HEK293T (cell line): ENCODE results near the gene AK1.

Source experiments
- CTCF ChIA-PET: fragments of 350-600 bp; formaldehyde crosslinking; extraction: SDS; loops from one replicate; lab custom pipeline; 2021; ENCODE audit warnings: antibody characterized with exemption, inconsistent platforms; lab: Yijun Ruan, JAX
- POLR2A ChIA-PET: fragments of 350-600 bp; formaldehyde crosslinking; extraction: SDS; loops from one replicate; lab custom pipeline; 2020; ENCODE audit warnings: antibody characterized with exemption, inconsistent platforms; lab: Yijun Ruan, JAX
- DNase-seq: peaks from one replicate; pipeline ENCODE4 v3.0.0; 2012; ENCODE audit warnings: mixed read lengths; ENCODE audit errors: extremely low spot score
- ARNT ChIP-seq: fragments of 450-650 bp; IDR thresholded peaks from 2 replicates; pipeline ENCODE4 v1.6.1; 2017; ENCODE audit warnings: mild to moderate bottlenecking
- BHLHE40 ChIP-seq: fragments of 450-650 bp; IDR thresholded peaks from 2 replicates; pipeline ENCODE4 v1.6.1; 2016; ENCODE audit warnings: mild to moderate bottlenecking, moderate library complexity, borderline replicate concordance
- ELF4 ChIP-seq: fragments of 450-650 bp; IDR thresholded peaks from 2 replicates; pipeline ENCODE4 v1.6.1; 2017; ENCODE audit warnings: antibody characterized with exemption
- FOXA1 ChIP-seq: fragments of 450-650 bp; IDR thresholded peaks from 2 replicates; pipeline ENCODE4 v1.6.1; 2016; ENCODE audit warnings: mild to moderate bottlenecking
- FOXK2 ChIP-seq: fragments of 450-650 bp; IDR thresholded peaks from 2 replicates; pipeline ENCODE4 v1.6.1; 2016; ENCODE audit warnings: mild to moderate bottlenecking
- FOXM1 ChIP-seq: fragments of 450-650 bp; IDR thresholded peaks from 2 replicates; pipeline ENCODE4 v1.6.1; 2017; ENCODE audit warnings: mild to moderate bottlenecking, borderline replicate concordance
- HDGF ChIP-seq: fragments of 450-650 bp; IDR thresholded peaks from 2 replicates; pipeline ENCODE4 v1.6.1; 2017; ENCODE audit warnings: antibody characterized with exemption, borderline replicate concordance
- L3MBTL2 ChIP-seq: fragments of 450-650 bp; conservative IDR thresholded peaks from 2 replicates; pipeline ENCODE4 v1.6.1; 2016; ENCODE audit warnings: mild to moderate bottlenecking
- LEF1 ChIP-seq: fragments of 450-650 bp; IDR thresholded peaks from 2 replicates; pipeline ENCODE4 v1.6.1; 2017; ENCODE audit warnings: mild to moderate bottlenecking, borderline replicate concordance
- NFRKB ChIP-seq: fragments of 450-650 bp; IDR thresholded peaks from 2 replicates; pipeline ENCODE4 v1.6.1; 2016; ENCODE audit warnings: mild to moderate bottlenecking, moderate library complexity
- SP1 ChIP-seq: fragments of 450-650 bp; IDR thresholded peaks from 2 replicates; pipeline ENCODE4 v1.6.1; 2017
- SUZ12 ChIP-seq: fragments of 450-650 bp; IDR thresholded peaks from 2 replicates; pipeline ENCODE4 v1.6.1; 2016; ENCODE audit warnings: mild to moderate bottlenecking
- TARDBP ChIP-seq: fragments of 450-650 bp; IDR thresholded peaks from 2 replicates; pipeline ENCODE4 v1.6.1; 2016
- ZNF384 ChIP-seq: fragments of 450-650 bp; IDR thresholded peaks from 2 replicates; pipeline ENCODE4 v1.6.1; 2016
- TF ChIP-seq, protein P1 (sequence below): fragments of 450-650 bp; IDR thresholded peaks from 2 replicates; pipeline ENCODE4 v1.6.1; 2016

Gene AK1

GRCh38 chr9:127916720-127917581, 39.5 kb upstream of the AK1 start, which contains the start of gene ST6GALNAC4:
Gene ST6GALNAC4, minus strand, starts transcription at chr9:127917041. Its CDS starts 622 bp downstream, at chr9:127916419.
- CTCF ChIA-PET = interaction anchor here (1.4 kb wide), 1 partner anchor 272 kb away, joined by 3 read pairs; no protein-coding TSS in a partner anchor
- POLR2A ChIA-PET = interaction anchor here (0.6 to 1.8 kb wide), 4 partner anchors 18 to 40 kb away, joined by 3 to 8 read pairs (median 7); partner anchors contain the start of genes AK1 and ST6GALNAC6
- peak; percentile 99 for DNase-seq
- no peak for TF ChIP-seq FOXA1
- TF ChIP-seq FOXK2 = no peak
- TF ChIP-seq HDGF = no peak
- no peak for TF ChIP-seq SP1
- no peak for TF ChIP-seq L3MBTL2
- TF ChIP-seq ZNF384 = no peak
- no peak for TF ChIP-seq ELF4
- no peak for TF ChIP-seq FOXM1
- no peak for TF ChIP-seq BHLHE40
- TF ChIP-seq, protein P1, sequence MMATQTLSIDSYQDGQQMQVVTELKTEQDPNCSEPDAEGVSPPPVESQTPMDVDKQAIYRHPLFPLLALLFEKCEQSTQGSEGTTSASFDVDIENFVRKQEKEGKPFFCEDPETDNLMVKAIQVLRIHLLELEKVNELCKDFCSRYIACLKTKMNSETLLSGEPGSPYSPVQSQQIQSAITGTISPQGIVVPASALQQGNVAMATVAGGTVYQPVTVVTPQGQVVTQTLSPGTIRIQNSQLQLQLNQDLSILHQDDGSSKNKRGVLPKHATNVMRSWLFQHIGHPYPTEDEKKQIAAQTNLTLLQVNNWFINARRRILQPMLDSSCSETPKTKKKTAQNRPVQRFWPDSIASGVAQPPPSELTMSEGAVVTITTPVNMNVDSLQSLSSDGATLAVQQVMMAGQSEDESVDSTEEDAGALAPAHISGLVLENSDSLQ = no peak
- no peak for TF ChIP-seq SUZ12
- TF ChIP-seq ARNT = no peak
- TF ChIP-seq NFRKB = no peak
- no peak for TF ChIP-seq LEF1

GRCh38 chr9:127915801-127916719, 38.6 kb upstream of the AK1 start:
- CTCF ChIA-PET = interaction anchor here (1.4 kb wide), 1 partner anchor 271 kb away, joined by 3 read pairs; no protein-coding TSS in a partner anchor
- TF ChIP-seq SP1 (no peak), TARDBP (no peak), L3MBTL2 (0 out of 2 replicates have a peak, but pooled peaks have one; percentile 38)
- DNase-seq = no peak

GRCh38 chr9:127915325-127915752, 37.9 kb upstream of the AK1 start:
- TF ChIP-seq SUZ12 = no peak
- ChIA-PET CTCF (no interaction called here), POLR2A (interaction anchor here (1.8 kb wide), 1 partner anchor 16 kb away, joined by 6 read pairs; the partner anchor contains the start of gene ST6GALNAC6)
- no peak for DNase-seq

More at GRCh38 chr9:127915801-127916719, 38.6 kb upstream of the AK1 start:
- POLR2A ChIA-PET = interaction anchor here (0.8 to 1.8 kb wide), 3 partner anchors 17 to 23 kb away, joined by 3 to 8 read pairs (median 6); partner anchors contain the start of gene ST6GALNAC6

DNA sequence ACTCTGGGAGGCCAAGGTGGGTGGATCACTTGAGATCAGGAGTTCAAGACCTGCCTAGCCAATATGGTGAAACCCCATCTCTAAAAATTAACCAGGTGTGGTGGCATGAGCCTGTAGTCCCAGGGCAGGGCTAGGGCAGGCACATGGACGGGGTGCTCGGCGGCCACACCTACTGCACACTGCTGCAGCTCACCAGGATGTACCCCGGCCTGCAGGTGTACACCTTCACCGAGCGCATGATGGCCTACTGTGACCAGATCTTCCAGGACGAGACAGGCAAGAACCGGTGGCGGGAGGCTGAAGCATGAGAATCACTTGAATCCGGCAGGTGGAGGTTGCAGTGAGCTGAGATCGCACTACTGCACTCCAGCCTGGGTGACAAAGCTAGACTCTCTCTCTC, 36.2 kb upstream of the AK1 start:
- no peak for DNase-seq
- TF ChIP-seq LEF1 (no peak), NFRKB (no peak), ZNF384 (no peak)
- ChIA-PET CTCF (interaction anchor here (0.7 kb wide), 1 partner anchor 24 kb away, joined by 4 read pairs; no protein-coding TSS in a partner anchor), POLR2A (no interaction called here)

- POLR2A ChIA-PET = no interaction called here
These were observed 35.4 kb upstream of the AK1 start for GRCh38 chr9:127912882-127913281.

DNA sequence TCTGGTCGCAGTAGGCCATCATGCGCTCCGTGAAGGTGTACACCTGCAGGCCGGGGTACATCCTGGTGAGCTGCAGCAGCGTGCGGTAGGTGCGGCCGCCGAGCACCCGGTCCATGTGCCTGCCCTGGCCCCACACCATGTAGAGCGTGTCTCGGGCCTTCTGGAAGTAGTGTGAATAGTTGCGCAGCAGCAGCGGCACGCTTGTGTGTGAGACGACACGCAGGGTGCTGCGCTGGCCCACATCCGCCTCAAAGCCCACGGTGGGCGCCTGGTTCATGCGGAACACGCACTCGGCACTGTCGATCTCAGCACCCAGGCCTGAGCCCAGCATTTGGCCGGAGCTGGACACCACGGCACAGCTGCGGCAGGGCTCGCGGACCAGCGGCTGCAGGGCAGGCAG, 34.8 kb upstream of the AK1 start:
- no peak for DNase-seq
- CTCF ChIA-PET = no interaction called here
- POLR2A ChIA-PET = no interaction called here
- TF ChIP-seq ARNT (no peak), SUZ12 (no peak), SP1 (no peak), HDGF (no peak), FOXK2 (no peak), TARDBP (no peak), NFRKB (no peak), BHLHE40 (no peak), L3MBTL2 (no peak), ELF4 (no peak)

More at GRCh38 chr9:127912882-127913281, 35.4 kb upstream of the AK1 start:
- no peak for DNase-seq
- TF ChIP-seq, protein P1 = no peak
- CTCF ChIA-PET = no interaction called here

- DNase-seq = no peak
- POLR2A ChIA-PET = no interaction called here
- CTCF ChIA-PET = no interaction called here
- no peak for TF ChIP-seq L3MBTL2
- TF ChIP-seq ELF4 = no peak
- TF ChIP-seq NFRKB = no peak
- no peak for TF ChIP-seq LEF1
- TF ChIP-seq SP1 = no peak
These were observed 33.2 kb upstream of the AK1 start for GRCh38 chr9:127910613-127911205.
